ENCODE data around the gene STAB1.

The STAB1 gene, protein sequence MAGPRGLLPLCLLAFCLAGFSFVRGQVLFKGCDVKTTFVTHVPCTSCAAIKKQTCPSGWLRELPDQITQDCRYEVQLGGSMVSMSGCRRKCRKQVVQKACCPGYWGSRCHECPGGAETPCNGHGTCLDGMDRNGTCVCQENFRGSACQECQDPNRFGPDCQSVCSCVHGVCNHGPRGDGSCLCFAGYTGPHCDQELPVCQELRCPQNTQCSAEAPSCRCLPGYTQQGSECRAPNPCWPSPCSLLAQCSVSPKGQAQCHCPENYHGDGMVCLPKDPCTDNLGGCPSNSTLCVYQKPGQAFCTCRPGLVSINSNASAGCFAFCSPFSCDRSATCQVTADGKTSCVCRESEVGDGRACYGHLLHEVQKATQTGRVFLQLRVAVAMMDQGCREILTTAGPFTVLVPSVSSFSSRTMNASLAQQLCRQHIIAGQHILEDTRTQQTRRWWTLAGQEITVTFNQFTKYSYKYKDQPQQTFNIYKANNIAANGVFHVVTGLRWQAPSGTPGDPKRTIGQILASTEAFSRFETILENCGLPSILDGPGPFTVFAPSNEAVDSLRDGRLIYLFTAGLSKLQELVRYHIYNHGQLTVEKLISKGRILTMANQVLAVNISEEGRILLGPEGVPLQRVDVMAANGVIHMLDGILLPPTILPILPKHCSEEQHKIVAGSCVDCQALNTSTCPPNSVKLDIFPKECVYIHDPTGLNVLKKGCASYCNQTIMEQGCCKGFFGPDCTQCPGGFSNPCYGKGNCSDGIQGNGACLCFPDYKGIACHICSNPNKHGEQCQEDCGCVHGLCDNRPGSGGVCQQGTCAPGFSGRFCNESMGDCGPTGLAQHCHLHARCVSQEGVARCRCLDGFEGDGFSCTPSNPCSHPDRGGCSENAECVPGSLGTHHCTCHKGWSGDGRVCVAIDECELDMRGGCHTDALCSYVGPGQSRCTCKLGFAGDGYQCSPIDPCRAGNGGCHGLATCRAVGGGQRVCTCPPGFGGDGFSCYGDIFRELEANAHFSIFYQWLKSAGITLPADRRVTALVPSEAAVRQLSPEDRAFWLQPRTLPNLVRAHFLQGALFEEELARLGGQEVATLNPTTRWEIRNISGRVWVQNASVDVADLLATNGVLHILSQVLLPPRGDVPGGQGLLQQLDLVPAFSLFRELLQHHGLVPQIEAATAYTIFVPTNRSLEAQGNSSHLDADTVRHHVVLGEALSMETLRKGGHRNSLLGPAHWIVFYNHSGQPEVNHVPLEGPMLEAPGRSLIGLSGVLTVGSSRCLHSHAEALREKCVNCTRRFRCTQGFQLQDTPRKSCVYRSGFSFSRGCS (N-terminal part only)

GRCh38 chr3:52494886-52495495 is at the start of gene STAB1:
STAB1 (plus strand) TSS chr3:52495338; CDS start chr3:52495414, 76 bp downstream.
- DNase-seq = no peak

DNA sequence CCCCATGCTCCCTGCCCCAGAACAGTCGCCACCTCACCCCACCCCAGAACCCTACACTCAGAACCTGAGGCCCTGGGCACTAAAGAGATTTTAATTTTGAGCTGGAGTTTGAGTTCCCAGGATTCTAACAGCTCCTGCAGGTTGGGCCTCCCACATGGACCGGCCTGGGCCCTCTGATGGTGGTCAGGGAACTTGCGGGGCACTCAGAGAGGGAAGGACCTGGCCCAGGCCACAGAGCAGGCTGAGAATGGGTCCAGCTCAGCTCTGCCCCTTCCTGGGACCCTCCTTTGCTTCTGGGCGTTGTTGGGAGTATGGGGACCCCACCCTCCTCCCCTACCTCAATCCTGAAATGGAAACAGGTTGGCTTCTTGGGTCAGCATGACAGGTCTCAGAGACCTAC is 49.1 kb upstream of the STAB1 start:
- DNase-seq = no peak

GRCh38 chr3:52446631-52447511 is 48.3 kb upstream of the STAB1 start:
- DNase-seq = peak; percentile 72 to 83

- DNase-seq = no peak
Observed at GRCh38 chr3:52447512-52448355, 47.4 kb upstream of the STAB1 start.

DNA sequence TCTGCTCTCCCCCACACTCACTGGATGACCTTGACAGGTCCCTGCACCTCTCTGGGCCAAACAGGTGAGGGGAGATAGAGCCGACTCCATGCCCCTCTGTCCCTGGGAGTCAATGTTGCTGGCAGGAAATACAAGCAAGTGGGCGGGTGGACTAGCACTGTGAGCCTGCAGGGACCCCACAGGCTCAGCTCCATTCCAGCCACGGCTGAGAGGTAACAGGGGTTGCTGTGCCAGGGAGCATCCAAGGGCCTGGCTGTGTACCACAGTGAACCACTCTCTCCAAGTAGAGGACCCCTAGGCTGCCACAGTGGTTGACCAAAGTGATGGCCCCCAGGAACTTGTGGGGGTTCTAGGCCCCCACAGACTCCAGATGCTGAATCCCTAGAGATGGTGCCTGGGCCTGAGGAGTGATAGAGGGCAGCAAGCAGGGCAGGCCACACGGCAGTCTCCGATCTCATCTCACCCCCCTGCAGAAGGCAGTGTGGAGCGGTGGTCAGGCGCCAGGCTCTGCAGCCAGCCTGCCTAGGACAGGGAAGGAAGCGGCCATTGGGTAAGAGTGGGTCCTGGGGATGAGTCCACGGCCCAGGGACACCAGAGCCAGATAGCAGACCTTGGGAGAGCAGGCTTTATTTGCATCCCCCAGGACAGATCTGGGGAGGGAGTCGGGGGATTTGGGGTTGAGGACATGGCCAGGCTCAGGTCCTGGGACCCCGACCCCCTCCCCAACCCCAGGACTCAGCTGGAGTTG is 44.5 kb upstream of the STAB1 start:
- DNase-seq = no peak

- DNase-seq = no peak
Observed at GRCh38 chr3:52451237-52452083, 43.7 kb upstream of the STAB1 start.

DNA sequence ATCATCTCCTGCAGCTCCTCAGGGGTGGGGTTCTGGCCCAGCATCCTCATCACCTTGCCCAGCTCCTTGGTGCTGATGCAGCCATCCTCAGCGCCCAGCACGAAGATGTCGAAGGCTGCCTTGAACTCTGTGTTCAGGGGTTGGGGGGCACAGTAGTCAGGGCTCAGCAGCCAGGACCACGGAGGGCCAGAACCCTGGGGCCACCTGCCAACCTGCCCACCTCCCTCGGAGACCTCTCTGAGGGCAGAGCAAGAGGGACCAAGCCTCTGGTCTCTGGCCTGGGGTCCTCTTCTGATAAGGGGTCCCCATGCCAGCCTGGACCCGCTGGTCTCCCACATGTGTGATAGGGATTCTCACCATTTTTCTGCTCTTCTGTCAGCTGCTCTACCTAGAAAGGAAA is 43.0 kb upstream of the STAB1 start:
- DNase-seq = no peak

- DNase-seq = no peak
Observed at GRCh38 chr3:52452570-52453221, 42.4 kb upstream of the STAB1 start.

GRCh38 chr3:52453496-52454249 is 41.5 kb upstream of the STAB1 start, which contains the start of gene TNNC1:
TNNC1 (minus strand) TSS chr3:52454041; CDS start chr3:52454015, 26 bp downstream.
- DNase-seq = no peak

- peak in 1 of 2 donors; percentile 14 for DNase-seq
Observed at GRCh38 chr3:52454250-52454937, 40.7 kb upstream of the STAB1 start.

- DNase-seq = peak in 1 of 2 donors; percentile 11
Observed at GRCh38 chr3:52454938-52455282, 40.2 kb upstream of the STAB1 start.

- peak; percentile 92 to 97 for DNase-seq
Observed at GRCh38 chr3:52455283-52456168, 39.6 kb upstream of the STAB1 start, which contains the start of gene NISCH. NISCH (plus strand) TSS chr3:52455604; CDS start chr3:52455642, 38 bp downstream.

- no peak for DNase-seq
Observed at GRCh38 chr3:52456169-52456799, 38.9 kb upstream of the STAB1 start.

DNA sequence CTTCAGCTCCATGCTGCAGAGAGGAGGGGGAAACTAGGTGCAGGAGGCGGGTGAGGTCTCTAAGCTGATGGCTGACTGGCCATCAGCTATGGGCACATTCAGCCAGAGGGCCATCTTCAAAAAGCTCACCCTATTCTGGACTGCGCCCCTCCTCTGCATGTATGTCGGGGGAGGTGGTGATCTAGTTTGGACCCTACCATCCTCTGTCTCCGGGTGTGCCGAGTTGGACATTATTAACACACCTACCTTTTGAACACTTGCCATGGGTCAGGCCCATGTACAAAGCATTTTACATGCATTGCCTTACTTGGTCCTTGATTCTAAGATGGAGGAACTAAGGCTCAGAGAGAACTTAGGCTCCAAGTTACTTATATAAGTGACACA is 38.3 kb upstream of the STAB1 start:
- DNase-seq = no peak

Data from CD4-positive, alpha-beta T cell treated with Interferon alpha-2 for 1 hour (primary cell).